ACC112 (cell line): ENCODE data around the gene AP2A2.

Source experiments
- H2AFZ ChIP-seq: fragments of 200-600 bp; sonication (generic); one replicate; pipeline ENCODE4 v1.6.0; 2017; ENCODE audit warnings: antibody characterized with exemption, low read length; ENCODE audit not compliant: unreplicated experiment
- H3K27ac ChIP-seq: fragments of 200-600 bp; sonication (generic); 2 replicates; pipeline ENCODE4 v1.5.1; 2014; ENCODE audit warnings: low read depth, mild to moderate bottlenecking, antibody characterized with exemption, low read length, moderate library complexity
- H3K27me3 ChIP-seq: fragments of 200-600 bp; sonication (generic); 2 replicates; pipeline ENCODE4 v1.6.1; 2014; ENCODE audit warnings: mild to moderate bottlenecking, antibody characterized with exemption, low read length, moderate library complexity, mixed read lengths; ENCODE audit not compliant: insufficient read depth
- H3K36me3 ChIP-seq: fragments of 200-600 bp; sonication (generic); 2 replicates; pipeline ENCODE4 v1.6.1; 2016; ENCODE audit warnings: mild to moderate bottlenecking, antibody characterized with exemption, low read length, moderate library complexity, mixed read lengths; ENCODE audit not compliant: insufficient read depth
- H3K4me1 ChIP-seq: fragments of 200-600 bp; sonication (generic); one replicate; pipeline ENCODE4 v1.6.1; 2016; ENCODE audit warnings: low read length, mixed read lengths; ENCODE audit not compliant: insufficient read depth, unreplicated experiment, control insufficient read depth
- H3K4me3 ChIP-seq: fragments of 200-600 bp; sonication (generic); 2 replicates; pipeline ENCODE4 v1.5.1; 2014; ENCODE audit warnings: mild to moderate bottlenecking, low read depth, low read length
- H3K79me2 ChIP-seq: fragments of 200-600 bp; sonication (generic); one replicate; pipeline ENCODE4 v1.6.0; 2016; ENCODE audit warnings: low read length; ENCODE audit not compliant: control insufficient read depth, unreplicated experiment, insufficient read depth

The AP2A2 gene

DNA sequence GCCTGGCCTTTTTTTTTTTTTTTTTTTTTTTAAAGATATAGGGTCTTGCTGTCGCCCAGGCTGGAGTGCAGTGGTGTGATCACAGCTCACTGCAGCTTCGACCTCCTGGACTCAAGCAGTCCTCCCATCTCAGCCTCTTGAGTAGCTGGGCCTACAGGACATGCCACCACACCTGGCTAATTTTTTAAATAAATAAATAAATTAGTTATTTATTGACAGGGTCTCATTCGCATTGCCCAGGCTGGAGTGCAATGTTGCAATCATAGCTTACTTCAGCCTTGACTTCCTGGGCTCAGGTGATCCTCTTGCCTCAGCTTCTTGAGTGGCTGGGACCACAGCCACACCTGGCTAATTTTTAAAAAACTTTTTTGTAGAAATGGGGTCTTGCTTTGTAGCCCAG, 10.5 kb downstream of the AP2A2 start:
- H3K4me1 ChIP-seq: peaks cover 23% of the 10 kb centered on the region
- H2AFZ ChIP-seq: no peak overlapping the region
- no peaks in the 10 kb centered on the region for H3K36me3 ChIP-seq
- H3K4me3 ChIP-seq: no peak overlapping the region
- peaks cover 73% of the 10 kb centered on the region for H3K79me2 ChIP-seq
- no peak overlapping the region for H3K27ac ChIP-seq
- H3K27me3 ChIP-seq: no peaks in the 10 kb centered on the region

GRCh38 chr11:937841-938261, 12.2 kb downstream of the AP2A2 start:
- Histone ChIP-seq H3K79me2 (peaks cover 71% of the 10 kb centered on the region), H3K4me1 (peaks cover 20% of the 10 kb centered on the region), H3K4me3 (no peak overlapping the region), H3K36me3 (no peaks in the 10 kb centered on the region), H2AFZ (no peak overlapping the region), H3K27ac (no peak overlapping the region), H3K27me3 (no peaks in the 10 kb centered on the region)

- no peak overlapping the region for H3K27ac ChIP-seq
- H3K36me3 ChIP-seq: 0 out of 2 replicates have a peak, but pooled peaks cover 3% of the 10 kb centered on the region
- no peak overlapping the region for H2AFZ ChIP-seq
- H3K27me3 ChIP-seq: no peaks in the 10 kb centered on the region
- peaks cover 70% of the 10 kb centered on the region for H3K79me2 ChIP-seq
- no peak overlapping the region for H3K4me3 ChIP-seq
- peaks cover 14% of the 10 kb centered on the region for H3K4me1 ChIP-seq
Measured at GRCh38 chr11:940496-941135, 14.9 kb downstream of the AP2A2 start.

DNA sequence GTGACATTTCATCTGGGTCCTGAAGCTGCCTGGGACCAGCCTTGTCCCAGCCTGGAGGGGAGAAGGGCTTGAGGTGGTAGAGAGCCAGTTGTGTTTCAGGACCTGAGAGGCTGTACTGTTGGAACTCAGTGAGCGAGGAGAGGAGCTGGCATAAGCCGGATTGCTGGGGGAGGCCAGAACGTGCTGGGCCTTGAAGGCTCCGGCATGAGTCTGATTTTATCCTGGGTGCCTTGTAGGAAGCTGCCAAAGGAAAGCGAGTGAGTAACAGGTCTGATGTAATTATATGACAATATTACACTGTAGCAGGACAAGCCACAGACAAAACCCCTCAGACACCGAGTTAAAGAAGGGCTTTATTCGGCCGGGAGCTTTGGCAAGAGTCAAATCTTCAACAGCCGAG, 17.2 kb downstream of the AP2A2 start:
- H2AFZ ChIP-seq: no peak overlapping the region
- peaks cover 61% of the 10 kb centered on the region for H3K79me2 ChIP-seq
- H3K4me3 ChIP-seq: 0 out of 2 replicates have a peak overlapping the region, but pooled peaks have one; percentile 33
- peaks cover 7% of the 10 kb centered on the region; the same call in 1 of the 2 replicates for H3K36me3 ChIP-seq
- peaks cover 12% of the 10 kb centered on the region for H3K4me1 ChIP-seq
- H3K27ac ChIP-seq: peak overlapping the region; percentile 77
- no peaks in the 10 kb centered on the region for H3K27me3 ChIP-seq

DNA sequence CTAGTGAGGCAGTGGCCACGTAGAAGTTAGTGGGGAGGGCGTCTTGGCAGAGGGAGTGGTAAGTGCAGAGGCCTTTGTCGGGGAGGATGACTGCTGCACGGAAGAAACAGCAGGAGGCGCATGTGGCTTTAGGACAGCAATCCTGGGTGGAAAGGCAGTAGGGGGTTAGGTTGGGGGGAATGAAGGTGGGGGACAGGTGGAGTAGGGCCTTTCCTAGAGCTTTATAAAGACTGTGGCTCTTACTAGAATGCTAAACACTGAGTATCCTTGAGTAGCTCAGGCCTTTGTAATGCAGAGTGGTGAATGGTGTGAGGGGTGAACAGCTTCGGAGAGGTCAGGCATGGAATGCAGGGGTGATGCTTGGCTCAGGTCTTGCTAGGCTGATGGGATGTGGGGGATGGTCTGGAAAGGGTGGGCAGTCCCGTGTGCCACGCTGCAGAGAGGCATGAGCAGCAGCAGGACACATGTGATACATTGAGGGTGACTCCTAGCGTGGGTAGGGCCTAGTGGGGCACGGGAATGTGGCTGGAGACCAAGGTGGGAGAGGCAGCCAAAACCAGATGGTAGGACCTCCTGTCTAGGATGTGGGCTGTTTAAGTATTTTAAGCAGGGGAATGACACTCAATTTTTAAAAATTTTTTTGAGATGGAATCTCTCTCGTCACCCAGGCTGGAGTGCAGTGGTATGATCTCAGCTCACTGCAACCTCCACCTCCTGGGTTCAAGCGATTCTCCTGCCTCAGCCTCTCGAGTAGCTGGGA, 19.2 kb downstream of the AP2A2 start:
- Histone ChIP-seq H3K4me3 (no peak overlapping the region), H3K27ac (no peak overlapping the region), H2AFZ (no peak overlapping the region), H3K79me2 (peaks cover 52% of the 10 kb centered on the region), H3K27me3 (no peaks in the 10 kb centered on the region), H3K4me1 (peaks cover 9% of the 10 kb centered on the region), H3K36me3 (peaks cover 9% of the 10 kb centered on the region; the same call in 1 of the 2 replicates)

DNA sequence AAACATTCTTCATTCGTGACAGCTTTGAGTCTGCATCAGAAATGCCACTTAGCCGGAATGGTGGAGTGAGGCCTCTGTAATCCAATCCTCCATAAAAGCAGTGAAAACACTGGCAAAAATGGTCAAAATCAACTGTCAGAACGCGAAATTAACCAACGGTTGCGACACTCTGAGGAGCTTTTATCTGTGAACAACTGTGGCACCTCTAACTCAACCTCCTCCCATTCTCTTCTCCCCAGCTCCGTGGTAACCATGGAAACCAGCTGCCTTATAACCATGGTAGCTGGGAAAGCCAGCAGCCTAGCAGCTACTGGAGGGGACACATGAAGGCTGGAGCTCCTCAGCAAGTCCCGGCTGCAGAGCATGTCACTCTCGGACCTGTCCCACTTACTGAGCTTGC, 20.3 kb downstream of the AP2A2 start:
- Histone ChIP-seq H3K79me2 (peaks cover 41% of the 10 kb centered on the region), H3K36me3 (peaks cover 10% of the 10 kb centered on the region; the same call in 1 of the 2 replicates), H2AFZ (no peak overlapping the region), H3K4me3 (no peak overlapping the region), H3K27me3 (no peaks in the 10 kb centered on the region), H3K4me1 (peaks cover 9% of the 10 kb centered on the region), H3K27ac (no peak overlapping the region)

GRCh38 chr11:947744-948143, 22.1 kb downstream of the AP2A2 start:
- H3K79me2 ChIP-seq: peaks cover 36% of the 10 kb centered on the region
- no peak overlapping the region for H3K27ac ChIP-seq
- no peak overlapping the region for H3K4me3 ChIP-seq
- H3K36me3 ChIP-seq: peaks cover 10% of the 10 kb centered on the region; the same call in 1 of the 2 replicates
- H3K4me1 ChIP-seq: peaks cover under 1% of the 10 kb centered on the region
- no peaks in the 10 kb centered on the region for H3K27me3 ChIP-seq
- H2AFZ ChIP-seq: no peak overlapping the region

DNA sequence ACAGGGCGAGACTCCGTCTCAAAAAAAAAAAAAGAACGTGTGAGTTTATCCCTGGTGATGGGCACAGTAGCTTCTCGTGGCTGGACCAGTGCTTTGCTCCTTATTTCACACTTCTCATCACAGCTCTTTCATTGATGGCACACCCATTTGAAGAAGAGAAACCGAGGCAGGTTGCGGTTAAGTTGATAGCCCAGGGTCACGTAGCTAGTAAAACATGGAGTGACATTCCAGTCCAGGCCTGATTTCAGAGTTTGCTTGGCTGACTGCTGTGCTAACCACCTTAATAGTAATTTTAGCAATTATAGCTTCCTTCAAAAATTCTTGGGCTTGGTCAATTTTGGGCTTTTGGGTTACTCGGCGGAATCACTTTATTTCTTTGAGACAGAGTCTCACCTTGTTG, 25.8 kb downstream of the AP2A2 start:
- no peak overlapping the region for H2AFZ ChIP-seq
- no peaks in the 10 kb centered on the region for H3K4me1 ChIP-seq
- no peaks in the 10 kb centered on the region for H3K27me3 ChIP-seq
- H3K4me3 ChIP-seq: no peak overlapping the region
- peaks cover 7% of the 10 kb centered on the region; the same call in 1 of the 2 replicates for H3K36me3 ChIP-seq
- no peak overlapping the region for H3K27ac ChIP-seq
- peaks cover 33% of the 10 kb centered on the region for H3K79me2 ChIP-seq

DNA sequence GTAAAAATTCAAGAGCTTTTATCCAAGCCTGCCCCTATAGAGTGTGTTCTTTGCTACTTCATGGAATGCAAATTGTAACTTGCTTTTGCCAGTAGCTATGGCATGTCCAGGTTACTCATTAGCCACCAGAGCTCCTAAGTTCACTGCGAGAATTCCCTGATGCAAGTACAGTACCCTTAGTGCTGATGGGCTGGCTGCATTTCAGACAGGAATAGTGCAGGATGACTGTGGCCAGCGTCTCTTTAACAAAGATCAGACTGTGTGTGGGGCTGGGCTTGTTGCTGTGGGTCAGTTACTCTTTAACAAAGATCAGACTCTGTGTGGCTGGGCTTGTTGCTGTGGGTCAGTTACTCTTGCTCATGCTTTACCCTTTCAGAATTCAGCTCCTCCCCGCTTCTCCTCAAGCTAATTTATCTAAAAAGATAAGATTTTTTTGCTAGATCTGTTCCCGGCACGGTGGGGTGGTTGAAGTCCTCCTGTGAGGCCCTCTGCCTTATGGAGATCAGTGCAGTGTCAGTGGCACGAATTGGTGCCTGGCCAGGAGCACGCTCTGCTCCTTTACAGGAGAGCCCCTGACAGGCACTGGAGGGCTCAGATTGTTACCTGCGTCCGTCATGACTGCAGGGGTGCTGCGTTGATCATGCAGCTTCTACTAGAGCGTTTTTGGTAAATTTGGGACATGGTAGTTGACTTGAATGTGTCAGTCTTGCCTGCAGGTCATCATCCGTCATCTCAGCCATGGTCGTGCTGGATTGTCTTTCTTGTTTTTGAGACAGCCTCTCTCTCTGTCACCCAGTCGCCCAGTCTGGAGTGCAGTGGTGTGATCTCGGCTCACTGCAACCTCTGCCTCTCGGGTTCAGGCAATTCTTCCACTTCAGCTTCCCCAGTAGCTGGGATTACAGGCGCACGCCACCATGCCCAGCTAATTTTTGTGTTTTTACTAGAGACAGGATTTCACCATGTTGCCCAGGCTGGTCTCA, 27.0 kb downstream of the AP2A2 start:
- no peak overlapping the region for H3K4me3 ChIP-seq

GRCh38 chr11:953512-953911, 27.8 kb downstream of the AP2A2 start:
- H3K4me1 ChIP-seq: no peaks in the 10 kb centered on the region
- H3K36me3 ChIP-seq: peaks cover 7% of the 10 kb centered on the region; the same call in 1 of the 2 replicates
- no peak overlapping the region for H2AFZ ChIP-seq
- H3K79me2 ChIP-seq: peaks cover 52% of the 10 kb centered on the region
- no peak overlapping the region for H3K4me3 ChIP-seq
- H3K27me3 ChIP-seq: no peaks in the 10 kb centered on the region
- no peak overlapping the region for H3K27ac ChIP-seq

More for the DNA sequence above, 27.0 kb downstream of the AP2A2 start:
- H3K27me3 ChIP-seq: no peaks in the 10 kb centered on the region
- no peaks in the 10 kb centered on the region for H3K4me1 ChIP-seq
- H3K79me2 ChIP-seq: peaks cover 45% of the 10 kb centered on the region
- H2AFZ ChIP-seq: no peak overlapping the region
- H3K36me3 ChIP-seq: peaks cover 3% of the 10 kb centered on the region; the same call in 1 of the 2 replicates
- no peak overlapping the region for H3K27ac ChIP-seq
